Measurements from ENCODE around the gene DPF3.

Gene DPF3

DNA sequence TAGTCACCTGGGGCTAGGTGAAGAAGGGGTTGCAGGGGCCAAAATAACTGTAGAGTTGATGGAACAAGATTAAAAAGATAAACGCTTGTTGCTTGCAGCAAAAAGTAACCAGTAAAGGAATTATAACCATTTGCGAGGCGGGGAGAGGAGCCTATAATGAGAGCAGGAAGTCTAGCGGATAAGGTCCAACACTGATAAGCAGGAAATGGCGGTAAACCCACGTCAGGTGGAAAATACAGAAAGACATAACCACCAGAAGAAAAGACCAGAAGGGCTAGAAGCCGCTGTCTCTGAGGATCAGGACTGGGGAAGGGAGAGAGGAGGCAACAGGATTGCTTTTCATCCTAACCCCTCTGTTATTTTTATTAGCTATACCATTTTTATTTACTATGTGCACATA lies 303.3 kb downstream of the DPF3 start:
- DNase-seq, result no peak

DNA sequence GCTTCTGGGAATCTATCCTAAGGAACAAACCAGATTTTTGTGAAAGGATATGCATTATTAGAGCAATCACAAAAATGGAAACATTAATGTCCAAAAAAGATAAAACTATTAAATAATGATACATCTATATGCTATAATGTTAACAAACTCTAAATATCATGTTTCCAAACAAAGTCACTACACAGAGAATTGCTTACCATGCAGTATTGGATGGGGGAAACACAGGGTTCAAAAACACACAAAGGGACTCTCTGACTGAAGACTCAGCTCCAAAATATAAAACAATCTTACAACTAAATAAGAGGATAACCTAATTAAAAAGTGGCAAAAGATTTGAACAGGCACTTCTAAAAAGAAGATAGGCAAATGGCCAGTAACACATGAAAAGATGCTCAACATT lies 304.2 kb downstream of the DPF3 start:
- DNase-seq, result no peak

- DNase-seq, result no peak
Measured at GRCh38 chr14:72588521-72588920, 305.4 kb downstream of the DPF3 start.

GRCh38 chr14:72583316-72584272 lies 310.3 kb downstream of the DPF3 start:
- DNase-seq, result no peak

DNA sequence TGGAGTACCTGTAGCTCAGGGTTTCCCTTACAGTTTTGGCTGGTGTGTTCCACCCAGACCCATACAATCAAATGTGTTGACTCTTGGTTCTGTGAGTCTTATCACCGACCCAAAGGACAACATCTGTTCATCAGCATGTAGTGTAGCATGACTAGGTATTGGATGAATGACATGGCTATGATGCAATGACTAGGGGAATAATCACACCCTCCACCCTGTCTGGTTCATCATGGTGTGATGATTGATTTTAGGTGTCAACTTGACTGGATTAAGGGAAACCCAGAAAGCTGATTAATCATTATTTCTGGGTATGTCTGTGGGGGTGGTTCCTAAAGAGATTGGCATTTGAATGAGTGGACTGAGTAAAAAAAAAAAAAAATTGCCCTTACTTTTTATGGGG lies 311.3 kb downstream of the DPF3 start:
- DNase-seq, result no peak

DNA sequence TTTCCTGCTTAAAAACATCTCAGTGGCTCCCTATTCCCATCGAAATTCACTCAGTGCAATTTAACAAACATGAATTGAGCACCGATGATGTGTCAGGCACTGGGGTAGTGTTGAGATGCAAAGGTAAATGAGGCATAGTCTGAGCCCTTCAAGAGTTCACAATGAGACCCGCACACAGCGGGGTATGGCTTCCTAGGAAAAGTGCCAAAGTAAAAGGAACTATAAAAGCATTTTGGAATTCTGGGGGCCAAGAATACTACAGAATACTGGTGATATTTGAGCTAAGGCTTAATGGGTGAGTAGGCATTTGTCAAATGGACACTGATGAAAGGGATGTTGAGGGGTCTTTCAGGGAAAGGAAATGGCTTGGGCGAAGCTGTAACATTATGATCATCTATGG lies 315.4 kb downstream of the DPF3 start:
- no peak for DNase-seq

DNA sequence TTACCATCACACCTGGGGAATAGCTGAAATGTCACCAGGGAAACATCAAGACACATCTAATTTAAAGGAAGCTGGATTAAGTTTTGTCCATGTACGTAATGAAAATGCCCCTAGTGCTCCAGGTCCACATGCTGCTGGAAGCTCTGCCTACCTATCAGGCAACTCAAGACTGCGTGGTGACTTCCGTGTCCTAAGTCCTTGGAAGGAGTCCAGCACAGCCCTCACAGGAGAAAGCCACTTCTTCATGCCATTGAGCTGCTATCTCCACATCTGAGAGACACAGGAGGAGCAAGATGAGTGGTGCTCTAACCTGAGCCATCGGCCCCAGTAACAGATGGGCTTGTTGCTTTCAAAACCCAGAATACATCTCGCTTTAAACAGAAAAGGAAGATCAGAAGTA lies 316.4 kb downstream of the DPF3 start:
- DNase-seq, result no peak

DNA sequence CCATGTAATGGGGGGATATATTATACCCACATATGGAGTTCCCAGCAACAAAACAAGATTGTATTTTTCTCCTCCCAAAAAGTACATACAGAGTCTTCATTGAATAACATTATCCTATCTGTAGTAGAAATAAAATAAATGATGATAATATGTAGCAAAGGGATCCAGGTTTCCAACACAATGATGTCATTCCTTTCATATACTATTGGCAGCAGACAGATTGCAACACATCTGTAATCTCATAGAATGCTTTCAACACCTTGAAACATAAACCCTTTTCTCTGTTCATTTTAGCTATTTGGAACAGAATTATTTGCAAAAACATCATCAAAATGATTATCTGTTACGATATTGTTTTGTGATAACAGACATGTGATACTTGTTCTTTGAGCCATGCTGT lies 317.6 kb downstream of the DPF3 start:
- DNase-seq, result no peak

DNA sequence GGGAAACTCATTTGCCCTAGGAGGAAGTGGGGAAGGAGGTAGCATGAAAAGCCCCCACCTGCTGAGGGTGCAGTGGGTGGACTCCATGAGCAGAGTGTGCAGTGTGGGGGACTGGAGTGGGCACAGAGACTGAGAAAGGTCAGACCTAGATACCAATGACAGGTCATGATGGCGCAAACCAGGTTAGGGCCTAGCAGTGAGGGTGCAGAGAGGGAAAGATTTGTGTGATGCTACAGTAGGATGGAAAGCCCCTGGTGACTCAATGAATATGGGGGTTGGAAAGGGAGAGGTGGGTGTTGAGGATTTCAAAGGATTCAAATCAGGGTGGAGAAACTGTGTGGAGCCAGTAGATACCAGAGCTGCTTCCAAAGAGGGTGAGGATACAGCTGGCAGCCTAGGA lies 319.2 kb downstream of the DPF3 start:
- DNase-seq, result no peak

DNA sequence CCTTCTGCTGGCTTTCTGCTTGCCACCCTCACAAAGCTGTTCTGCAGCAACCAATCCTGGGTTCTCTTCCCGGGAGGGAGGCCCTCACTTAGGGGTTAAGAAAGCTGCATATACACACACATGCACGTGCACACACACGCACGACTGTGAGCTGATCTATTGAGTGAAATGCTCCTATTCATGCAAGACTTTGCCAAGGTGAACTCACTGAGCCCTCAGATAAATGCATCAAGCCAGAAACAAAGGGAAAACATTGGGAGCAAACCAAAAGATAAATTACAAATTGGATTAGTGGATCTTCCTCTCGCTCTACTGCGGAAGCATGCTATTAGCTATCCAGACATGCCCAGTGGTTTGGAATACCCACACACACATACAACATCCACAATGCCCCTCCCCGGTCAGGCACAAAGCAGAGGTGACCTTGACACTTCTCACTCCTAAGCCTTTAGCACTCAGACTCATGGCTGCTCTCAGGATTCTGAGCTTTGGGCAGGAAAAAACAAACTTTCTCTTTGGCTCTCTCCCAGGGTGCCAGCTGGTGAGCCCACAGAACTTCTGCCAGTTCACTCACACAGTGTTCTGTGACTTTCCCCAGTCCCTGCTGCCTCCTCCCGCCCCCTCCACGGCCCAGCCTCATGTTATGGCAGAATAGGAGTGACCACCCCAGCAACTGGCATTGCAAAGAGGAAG lies 320.0 kb downstream of the DPF3 start:
- no peak for DNase-seq

All from suppressor macrophage (primary cell).